HG03469 (cell line): ENCODE results near the gene TMCC2.
"Not testable (repeated sequence)": the region's sequence is repeated elsewhere in the genome, so short reads cannot be mapped to it uniquely, and the experiment has no call there.

Experiments
- ATAC-seq: cut with Tn5 transposase; IDR thresholded peaks from one replicate; pipeline ENCODE4 v1.9.1; 2021; ENCODE audit warnings: mild to moderate bottlenecking, moderate library complexity, moderate number of reproducible peaks; ENCODE audit not compliant: unreplicated experiment

The TMCC2 gene

GRCh38 chr1:205211839-205212536 lies 15.8 kb upstream of the TMCC2 start:
- ATAC-seq: no peak

GRCh38 chr1:205214756-205215155 lies 13.0 kb upstream of the TMCC2 start:
- no peak for ATAC-seq

- ATAC-seq: no peak
Observed at GRCh38 chr1:205216588-205216987, 11.2 kb upstream of the TMCC2 start.

GRCh38 chr1:205217418-205217817 lies 10.3 kb upstream of the TMCC2 start:
- no peak for ATAC-seq

- no peak for ATAC-seq
Observed at GRCh38 chr1:205220421-205220820, 7.3 kb upstream of the TMCC2 start.

DNA sequence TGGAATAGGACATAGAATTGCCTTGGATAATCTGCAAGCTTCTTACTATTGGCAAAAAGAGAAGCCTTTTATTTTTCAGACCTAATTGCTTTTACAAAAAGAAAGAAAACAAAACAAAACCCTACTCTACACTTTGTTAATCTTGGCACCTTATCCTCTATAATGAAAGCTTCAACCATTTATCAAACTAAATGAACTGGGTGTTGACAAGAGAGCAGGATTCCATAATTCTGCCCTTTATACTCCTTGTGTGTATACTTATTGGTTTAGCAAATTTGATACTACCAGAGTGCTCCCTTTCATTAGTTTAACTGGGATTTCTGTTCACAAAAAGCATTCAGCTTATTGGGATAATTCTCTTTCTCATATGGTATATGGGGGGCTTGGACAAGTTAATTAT lies 3.0 kb upstream of the TMCC2 start:
- no peak for ATAC-seq

DNA sequence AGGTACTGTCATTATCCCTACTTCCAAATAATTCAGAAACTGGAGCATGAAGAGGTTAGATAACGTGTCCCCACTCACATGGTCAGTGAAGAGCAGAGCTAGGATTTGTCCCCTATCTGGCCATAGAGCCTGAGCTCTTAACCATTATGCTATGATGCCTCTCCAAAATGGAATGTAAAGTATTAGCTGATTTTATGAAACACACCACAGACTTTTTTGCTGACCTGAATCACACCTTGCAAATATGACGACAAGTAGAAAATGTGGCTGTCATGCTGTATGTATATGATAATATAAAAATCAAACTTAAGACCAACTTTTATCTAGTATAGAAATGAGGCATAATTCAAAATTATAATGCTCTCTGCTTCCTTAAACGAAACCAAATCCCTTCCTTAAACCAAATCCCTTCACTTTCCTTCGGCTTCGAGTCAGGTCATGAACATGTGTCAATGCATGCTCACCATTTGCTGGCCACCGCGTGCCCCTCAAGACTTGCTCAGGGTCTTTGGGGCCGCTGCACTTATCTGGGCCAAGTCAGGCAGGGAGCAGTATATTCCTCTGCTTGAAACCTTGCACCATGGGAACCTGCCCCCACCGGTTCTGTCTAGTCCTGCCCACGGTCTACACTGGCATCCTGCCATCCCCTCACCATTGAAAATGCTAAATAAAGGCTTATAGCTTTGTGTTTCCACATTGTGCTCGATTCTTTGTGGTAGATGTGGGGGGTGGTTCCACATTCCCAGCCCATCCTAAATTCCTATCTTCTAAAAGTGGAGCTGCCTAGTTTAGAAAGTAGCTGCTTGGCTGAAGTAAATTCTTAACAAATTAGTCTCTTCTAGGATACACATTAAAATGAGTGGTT lies 1.6 kb upstream of the TMCC2 start:
- no peak for ATAC-seq

- ATAC-seq: no peak
Observed at GRCh38 chr1:205226868-205227583, 720 bp upstream of the TMCC2 start.

DNA sequence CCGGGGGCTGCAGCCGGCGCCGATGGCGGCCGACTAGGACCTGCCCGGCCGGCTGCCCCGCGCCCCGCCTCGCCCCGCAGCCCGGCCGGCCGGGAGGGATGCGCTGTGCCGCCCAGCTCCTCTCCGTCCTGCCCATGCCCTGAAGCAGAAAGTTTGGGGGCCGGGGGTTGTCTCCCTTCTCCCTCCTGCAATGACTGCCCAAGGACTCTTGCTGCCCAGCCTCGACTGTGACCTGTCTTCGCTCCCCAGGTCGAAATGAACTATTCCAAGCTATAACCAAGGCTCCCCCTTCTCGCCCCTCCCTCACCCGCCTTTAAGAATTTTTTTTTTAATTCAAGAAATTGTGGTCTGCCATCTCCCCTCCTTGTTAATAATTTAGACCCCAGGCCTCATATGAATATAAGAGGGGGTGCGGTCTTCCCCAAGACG lies 361 bp downstream of the TMCC2 start:
- no peak for ATAC-seq

- ATAC-seq: no peak
Observed at GRCh38 chr1:205229399-205229871, 1.7 kb downstream of the TMCC2 start.

- ATAC-seq: no peak
Observed at GRCh38 chr1:205229916-205230700, 2.4 kb downstream of the TMCC2 start.

DNA sequence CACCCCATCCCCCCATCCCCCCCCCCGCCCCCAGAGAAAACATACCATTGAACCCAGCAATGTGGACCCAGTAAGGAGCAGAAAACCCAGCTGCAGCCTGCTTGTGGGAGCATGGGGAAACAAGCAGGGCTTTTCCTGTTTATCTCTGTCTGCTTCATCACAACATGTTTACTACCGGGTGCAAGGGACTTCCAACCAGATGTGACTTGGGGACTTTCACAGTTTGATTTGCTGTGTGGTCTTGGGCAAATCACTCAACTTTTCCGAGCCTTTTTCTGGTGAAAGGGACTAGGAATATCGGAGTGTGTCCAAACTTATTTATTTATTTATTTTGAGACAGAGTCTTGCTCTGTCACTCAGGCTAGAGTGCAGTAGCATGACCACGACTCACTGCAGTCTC lies 3.2 kb downstream of the TMCC2 start:
- ATAC-seq: no peak

GRCh38 chr1:205232127-205232820 lies 4.5 kb downstream of the TMCC2 start:
- no peak for ATAC-seq

- ATAC-seq: no peak
Observed at GRCh38 chr1:205232945-205233397, 5.2 kb downstream of the TMCC2 start.

DNA sequence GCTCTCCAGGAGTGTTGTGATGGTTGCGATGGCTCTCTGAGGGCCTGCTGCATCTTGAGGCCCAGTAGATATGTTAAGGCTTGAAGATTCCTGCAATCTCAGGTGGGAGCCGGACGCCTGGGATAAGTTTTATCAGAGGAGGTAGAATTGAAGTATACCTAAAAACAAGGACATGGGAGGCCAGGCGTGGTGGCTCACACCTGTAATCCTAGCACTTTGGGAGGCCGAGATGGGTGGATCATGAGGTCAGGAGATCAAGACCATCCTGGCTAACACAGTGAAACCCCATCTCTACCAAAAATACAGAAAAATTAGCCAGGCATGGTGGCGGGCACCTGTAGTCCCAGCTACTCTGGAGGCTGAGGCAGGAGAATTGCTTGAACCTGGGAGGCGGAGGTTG lies 6.2 kb downstream of the TMCC2 start:
- not testable (repeated sequence) for ATAC-seq

DNA sequence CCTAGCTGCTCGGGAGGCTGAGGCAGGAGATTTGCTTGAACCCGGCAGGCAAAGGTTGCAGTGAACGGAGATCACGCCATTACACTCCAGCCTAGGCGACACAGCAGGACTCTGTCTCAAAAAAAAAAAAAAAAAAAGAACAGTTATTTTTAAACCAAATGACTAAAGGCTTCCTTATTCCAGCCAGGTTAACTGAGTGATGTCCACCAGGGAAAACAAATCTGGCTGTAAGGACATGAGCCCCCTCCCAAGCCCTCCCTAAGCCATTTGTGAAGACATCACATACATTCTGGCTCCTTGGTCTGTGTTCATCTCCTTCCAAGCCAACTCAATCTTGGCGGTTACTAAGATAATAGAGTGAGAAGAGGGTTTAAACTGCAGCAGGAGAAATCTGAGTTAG lies 8.2 kb downstream of the TMCC2 start:
- ATAC-seq: no peak

GRCh38 chr1:205236526-205236925 lies 8.8 kb downstream of the TMCC2 start:
- ATAC-seq: no peak

- no peak for ATAC-seq
Observed at GRCh38 chr1:205236951-205237475, 9.3 kb downstream of the TMCC2 start.
